ENCODE results near the gene GNB1L. TPM values are rescaled to one million over a fixed set of nuclear protein-coding genes. Genes with fewer than 3 reads are reported as not detected.

GNB1L gene
- total and polyA plus RNA-seq, 10 of the 15 experiments (the other 5 are each of a cell fraction or from before 2014, with no cell fraction given), result 0.21 to 19.4 (median 6.8) TPM

DNA sequence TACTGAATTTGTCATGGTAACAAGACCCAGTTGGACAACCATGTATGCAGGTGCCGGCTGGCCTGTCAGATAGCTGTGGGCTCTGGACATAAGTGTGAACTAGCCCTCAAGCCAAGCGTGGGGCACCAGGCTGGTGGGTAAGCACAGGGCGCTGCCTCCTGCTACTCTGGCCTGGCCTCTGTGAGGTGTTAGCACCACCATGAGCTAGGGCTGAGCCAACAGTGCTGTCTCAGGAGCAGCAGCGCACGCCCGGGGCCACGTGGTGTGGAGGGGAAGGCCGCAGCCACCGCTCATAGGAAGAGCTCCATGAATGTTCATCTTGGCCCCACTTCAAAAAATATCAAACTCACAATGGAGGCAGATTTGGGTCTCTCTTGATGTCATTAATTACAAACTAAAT lies 35.3 kb upstream of the GNB1L start:
- SMC1A ChIA-PET (ENCODE audit: uncharacterized antibody, unreplicated experiment), result no interaction called here
- intact Hi-C loops (cut with micrococcal nuclease; ENCODE audit: unreplicated experiment), result no loop called here
- POLR2A ChIA-PET, result no interaction called here

DNA sequence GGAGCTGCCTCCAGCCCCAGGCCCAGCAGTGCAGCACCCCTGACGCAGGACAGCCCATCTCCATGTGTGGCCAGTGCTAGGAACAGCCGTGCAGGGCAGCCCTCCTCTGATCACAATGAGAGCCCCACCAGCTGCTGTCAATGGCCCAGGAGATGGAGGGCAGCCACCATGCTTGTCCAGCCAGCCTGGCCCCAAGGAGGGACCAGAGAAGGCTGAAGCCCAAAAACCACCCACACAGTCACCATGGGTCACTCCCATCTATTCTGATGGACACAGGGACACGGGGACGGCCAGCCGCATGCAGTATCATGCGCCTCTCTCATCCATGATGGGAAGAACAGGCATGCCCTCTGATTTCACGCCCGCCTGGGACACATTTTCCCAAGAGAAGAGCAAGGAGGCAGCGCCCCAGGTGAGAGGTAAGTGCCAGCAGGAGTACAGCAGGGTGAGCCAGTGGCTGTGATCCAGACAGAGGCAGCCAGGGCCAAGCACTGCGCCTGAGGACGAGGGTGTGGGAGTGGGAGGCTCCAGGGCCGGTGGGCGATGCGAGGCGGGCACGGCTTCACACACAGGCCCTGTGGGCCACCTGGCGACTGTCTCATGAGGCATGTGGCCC lies 33.6 kb upstream of the GNB1L start:
- in situ Hi-C loops (cut with MboI) (no loop called here), intact Hi-C loops (cut with micrococcal nuclease; ENCODE audit: unreplicated experiment) (no loop called here)
- ChIA-PET POLR2A (no interaction called here), SMC1A (ENCODE audit: uncharacterized antibody, unreplicated experiment) (no interaction called here), RAD21 (ENCODE audit: unreplicated experiment) (no interaction called here), CTCF (no interaction called here)
- Histone ChIP-seq H3K4me2 (ENCODE audit: control insufficient read depth, insufficient read depth) (no peak overlapping the region), H3K9me3 (replicated peaks; ENCODE audit: control insufficient read depth, insufficient read depth, low read length) (no peaks in the 10 kb centered on the region), H3K4me1 (ENCODE audit: control insufficient read depth, insufficient read depth, low read length) (peaks cover 20% of the 10 kb centered on the region), H3K27ac (ENCODE audit: control insufficient read depth, insufficient read depth) (no peak overlapping the region), H3K79me2 (ENCODE audit: control insufficient read depth, insufficient read depth, low read length) (no peaks in the 10 kb centered on the region), H3K4me3 (no peak overlapping the region), H2AFZ (ENCODE audit: control insufficient read depth, low read depth, low read length) (no peak overlapping the region), H4K20me1 (ENCODE audit: control insufficient read depth, insufficient read depth) (no peaks in the 10 kb centered on the region), H3K27me3 (replicated peaks in 1 of 2; ENCODE audit: control insufficient read depth in 2 of 2, insufficient read depth in 2 of 2, low read length in 1 of 2) (no peaks in the 10 kb centered on the region), H3K36me3 (ENCODE audit: control insufficient read depth in 2 of 2, insufficient read depth in 2 of 2, low read length in 1 of 2) (no peaks in the 10 kb centered on the region), H3K9ac (ENCODE audit: control insufficient read depth, insufficient read depth, low read length) (no peak overlapping the region)
- DNase-seq (ENCODE audit: low read depth, low spot score) (no peak), ATAC-seq (no peak), FAIRE-seq (no peak)
- 85% methylated on average over 17 of the region's 17 CpGs for WGBS (ENCODE audit: insufficient coverage, insufficient replicate concordance, low lambda C conversion rate, missing lambda C conversion rate)
- BruUV-seq (replicated peaks), result no TSS peak
- TF ChIP-seq RFX5 (IDR thresholded peaks at IDR 0.05; ENCODE audit: low read depth, low read length) (no peak), POLR2AphosphoS2 (IDR thresholded peaks at IDR 0.05; ENCODE audit: low read depth, low read length) (no peak), SMARCA5 (IDR thresholded peaks at IDR 0.05) (no peak), PAX8 (IDR thresholded peaks at IDR 0.05) (no peak), RBBP5 (conservative IDR thresholded peaks at IDR 0.05) (no peak), BACH1 (IDR thresholded peaks at IDR 0.05; ENCODE audit: borderline replicate concordance) (no peak), SREBF1 (IDR thresholded peaks at IDR 0.05; ENCODE audit: low read length) (no peak), TCF12 (IDR thresholded peaks at IDR 0.05; ENCODE audit: low read depth, low read length) (no peak), MYC (IDR thresholded peaks at IDR 0.05; ENCODE audit: insufficient read depth, insufficient read length, insufficient replicate concordance, low read length, severe bottlenecking) (no peak), EED (IDR thresholded peaks at IDR 0.05; ENCODE audit: low read depth) (no peak), TCF7 (IDR thresholded peaks at IDR 0.05; ENCODE audit: borderline replicate concordance) (no peak), NFYA (IDR thresholded peaks at IDR 0.05; ENCODE audit: borderline replicate concordance, low read depth, low read length) (no peak)
- TF ChIP-seq, protein P1, sequence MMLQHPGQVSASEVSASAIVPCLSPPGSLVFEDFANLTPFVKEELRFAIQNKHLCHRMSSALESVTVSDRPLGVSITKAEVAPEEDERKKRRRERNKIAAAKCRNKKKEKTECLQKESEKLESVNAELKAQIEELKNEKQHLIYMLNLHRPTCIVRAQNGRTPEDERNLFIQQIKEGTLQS (IDR thresholded peaks at IDR 0.05; ENCODE audit: borderline replicate concordance, extremely low read depth, low read depth, low read length), result no peak
- TF ChIP-seq, protein P2, sequence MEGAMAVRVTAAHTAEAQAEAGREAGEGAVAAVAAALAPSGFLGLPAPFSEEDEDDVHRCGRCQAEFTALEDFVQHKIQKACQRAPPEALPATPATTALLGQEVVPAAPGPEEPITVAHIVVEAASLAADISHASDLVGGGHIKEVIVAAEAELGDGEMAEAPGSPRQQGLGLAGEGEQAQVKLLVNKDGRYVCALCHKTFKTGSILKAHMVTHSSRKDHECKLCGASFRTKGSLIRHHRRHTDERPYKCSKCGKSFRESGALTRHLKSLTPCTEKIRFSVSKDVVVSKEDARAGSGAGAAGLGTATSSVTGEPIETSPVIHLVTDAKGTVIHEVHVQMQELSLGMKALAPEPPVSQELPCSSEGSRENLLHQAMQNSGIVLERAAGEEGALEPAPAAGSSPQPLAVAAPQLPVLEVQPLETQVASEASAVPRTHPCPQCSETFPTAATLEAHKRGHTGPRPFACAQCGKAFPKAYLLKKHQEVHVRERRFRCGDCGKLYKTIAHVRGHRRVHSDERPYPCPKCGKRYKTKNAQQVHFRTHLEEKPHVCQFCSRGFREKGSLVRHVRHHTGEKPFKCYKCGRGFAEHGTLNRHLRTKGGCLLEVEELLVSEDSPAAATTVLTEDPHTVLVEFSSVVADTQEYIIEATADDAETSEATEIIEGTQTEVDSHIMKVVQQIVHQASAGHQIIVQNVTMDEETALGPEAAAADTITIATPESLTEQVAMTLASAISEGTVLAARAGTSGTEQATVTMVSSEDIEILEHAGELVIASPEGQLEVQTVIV (IDR thresholded peaks at IDR 0.05; ENCODE audit: borderline replicate concordance, partially characterized antibody), result no peak

More for the DNA sequence above, 35.3 kb upstream of the GNB1L start:
- H3K4me2 ChIP-seq (ENCODE audit: control insufficient read depth, insufficient read depth), result no peak overlapping the region
- H2AFZ ChIP-seq (ENCODE audit: control insufficient read depth, low read depth, low read length), result no peak overlapping the region
- no TSS peak for BruUV-seq (replicated peaks)
- no peaks in the 10 kb centered on the region for H3K9me3 ChIP-seq (replicated peaks; ENCODE audit: control insufficient read depth, insufficient read depth, low read length)
- ChIA-PET RAD21 (ENCODE audit: unreplicated experiment) (no interaction called here), CTCF (interaction anchor here (0.9 to 1.3 kb wide), 2 partner anchors 20 to 160 kb away, joined by 3 to 5 read pairs; no protein-coding TSS in a partner anchor)
- no peak for FAIRE-seq
- TF ChIP-seq PAX8 (IDR thresholded peaks at IDR 0.05) (no peak), CBX3 (IDR thresholded peaks at IDR 0.05; ENCODE audit: borderline replicate concordance, low read depth) (no peak)
- no peak overlapping the region for H3K9ac ChIP-seq (ENCODE audit: control insufficient read depth, insufficient read depth, low read length)
- in situ Hi-C loops (cut with MboI), result no loop called here
- no peaks in the 10 kb centered on the region for H3K79me2 ChIP-seq (ENCODE audit: control insufficient read depth, insufficient read depth, low read length)
- H3K36me3 ChIP-seq (ENCODE audit: control insufficient read depth in 2 of 2, insufficient read depth in 2 of 2, low read length in 1 of 2), result no peaks in the 10 kb centered on the region
- no peak overlapping the region for H3K4me3 ChIP-seq
- DNase-seq (ENCODE audit: low read depth, low spot score), result no peak
- H3K27me3 ChIP-seq (replicated peaks in 1 of 2; ENCODE audit: control insufficient read depth in 2 of 2, insufficient read depth in 2 of 2, low read length in 1 of 2), result no peaks in the 10 kb centered on the region
- no peaks in the 10 kb centered on the region for H4K20me1 ChIP-seq (ENCODE audit: control insufficient read depth, insufficient read depth)
- H3K4me1 ChIP-seq (ENCODE audit: control insufficient read depth, insufficient read depth, low read length), result peaks cover 20% of the 10 kb centered on the region
- over 99% methylated on average over 9 of the region's 9 CpGs for WGBS (ENCODE audit: insufficient coverage, insufficient replicate concordance, low lambda C conversion rate, missing lambda C conversion rate)
- ATAC-seq, result no peak
- no peak overlapping the region for H3K27ac ChIP-seq (ENCODE audit: control insufficient read depth, insufficient read depth)

Measured in GM12878 (cell line).